ENCODE measurements around the gene BMP6. TPM values are rescaled to one million over a fixed set of nuclear protein-coding genes. Genes with fewer than 3 reads are reported as not detected.

Gene BMP6
- total and polyA plus RNA-seq, 10 of the 15 experiments (the other 5 are each of a cell fraction or from before 2014, with no cell fraction given): 0.02 to 0.15 (median 0.05) TPM; not detected in 5

- TF ChIP-seq E4F1 (IDR thresholded peaks at IDR 0.05; ENCODE audit: borderline replicate concordance, partially characterized antibody) (no peak), ELK1 (IDR thresholded peaks at IDR 0.05; ENCODE audit: low read depth, low read length) (no peak), CREB1 (IDR thresholded peaks at IDR 0.05; ENCODE audit: low read depth) (no peak), NR2C1 (IDR thresholded peaks at IDR 0.05) (no peak), KAT2A (conservative IDR thresholded peaks at IDR 0.05; ENCODE audit: control insufficient read depth, low read depth, low read length) (no peak), MYC (IDR thresholded peaks at IDR 0.05; ENCODE audit: insufficient read depth, insufficient read length, insufficient replicate concordance, low read length, severe bottlenecking) (no peak)
Observed at GRCh38 chr6:7798751-7799150, 72.9 kb downstream of the BMP6 start (continued).

- ATAC-seq: no peak
- Histone ChIP-seq H3K9me3 (replicated peaks; ENCODE audit: control insufficient read depth, insufficient read depth, low read length) (no peaks in the 10 kb centered on the region), H3K4me3 (no peak overlapping the region), H3K79me2 (ENCODE audit: control insufficient read depth, insufficient read depth, low read length) (no peaks in the 10 kb centered on the region), H3K4me1 (ENCODE audit: control insufficient read depth, insufficient read depth, low read length) (no peaks in the 10 kb centered on the region), H3K9ac (ENCODE audit: control insufficient read depth, insufficient read depth, low read length) (no peak overlapping the region), H3K4me2 (ENCODE audit: control insufficient read depth, insufficient read depth) (no peak overlapping the region), H3K27ac (ENCODE audit: control insufficient read depth, insufficient read depth) (no peak overlapping the region), H4K20me1 (ENCODE audit: control insufficient read depth, insufficient read depth) (no peaks in the 10 kb centered on the region), H3K36me3 (ENCODE audit: control insufficient read depth in 2 of 2, insufficient read depth in 2 of 2, low read length in 1 of 2) (no peaks in the 10 kb centered on the region), H3K27me3 (replicated peaks in 1 of 2; ENCODE audit: control insufficient read depth in 2 of 2, insufficient read depth in 2 of 2, low read length in 1 of 2) (peaks cover 1 to 4% of the 10 kb centered on the region in 2 experiments; a peak in 3 of 4 replicates), H2AFZ (ENCODE audit: control insufficient read depth, low read depth, low read length) (no peak overlapping the region)
- ChIA-PET CTCF (interaction anchor here (1.3 kb wide), 1 partner anchor 256 kb away, joined by 3 read pairs; no protein-coding TSS in a partner anchor), RAD21 (ENCODE audit: unreplicated experiment) (no interaction called here), POLR2A (no interaction called here), SMC1A (ENCODE audit: uncharacterized antibody, unreplicated experiment) (no interaction called here)
- no peak for FAIRE-seq
- WGBS (ENCODE audit: insufficient coverage, insufficient replicate concordance, low lambda C conversion rate, missing lambda C conversion rate): 98% methylated on average over 3 of the region's 3 CpGs
- TF ChIP-seq E4F1 (IDR thresholded peaks at IDR 0.05; ENCODE audit: borderline replicate concordance, partially characterized antibody) (no peak), IRF5 (IDR thresholded peaks at IDR 0.05; ENCODE audit: borderline replicate concordance) (no peak), POLR2A (IDR thresholded peaks at IDR 0.05; ENCODE audit: low read depth, low read length) (no peak), BMI1 (IDR thresholded peaks at IDR 0.05; ENCODE audit: borderline replicate concordance) (no peak), CBFB (IDR thresholded peaks at IDR 0.05; ENCODE audit: low read depth) (no peak)
- intact Hi-C loops (cut with micrococcal nuclease; ENCODE audit: unreplicated experiment) (no loop called here), in situ Hi-C loops (cut with MboI) (no loop called here)
- DNase-seq (ENCODE audit: low read depth, low spot score): no peak
- BruUV-seq (replicated peaks): no TSS peak
Observed at GRCh38 chr6:7802662-7803061, 76.8 kb downstream of the BMP6 start.
